K562 (cell line): ENCODE results near the gene PTPRG. TPM values are rescaled to one million over a fixed set of nuclear protein-coding genes. Genes with fewer than 3 reads are reported as not detected.

ENCODE experiments used
- ATAC-seq: fragments of 200-7000 bp; cut with Tn5 transposase; 3 replicates; pipeline ENCODE4 v1.9.1; 2020; ENCODE audit warnings: moderate library complexity
- BruUV-seq: library from RNA; stranded (reverse); fragments of 400-500 nt; replicated peaks from 2 replicates; lab custom pipeline; 2021; lab: Mats Ljungman, UMichigan
- CTCF ChIA-PET: fragments of 300-600 bp; formaldehyde crosslinking; extraction: SDS; loops from one replicate; lab custom pipeline; 2021; ENCODE audit warnings: low intra/inter-chr PET ratio; lab: Yijun Ruan, JAX
- POLR2A ChIA-PET: fragments of 300-600, 350-650 bp; sonication (Branson Sonifier 250); formaldehyde crosslinking; extraction: SDS; loops from one replicate; lab custom pipeline; 2021; ENCODE audit warnings: antibody characterized with exemption, inconsistent platforms; lab: Yijun Ruan, JAX
- DNase-seq, 4 experiments: peaks; one replicate each; pipeline versions ENCODE4 v3.0.0 to v3.0.0-alpha.2; 2011 to 2018; ENCODE audit warnings: low spot score in 3 of 4, mixed read lengths in 3 of 4; ENCODE audit errors: extremely low read depth in 1 of 4
- FAIRE-seq: peaks from 2 replicates; lab custom pipeline; 2011; peaks lifted over from hg19 to GRCh38; lab: Jason Lieb, UNC
- H2AFZ ChIP-seq: 2 replicates; pipeline ENCODE4 v1.6.0; 2011; ENCODE audit warnings: low read depth, low read length, control low read depth, inconsistent platforms
- H3K27ac ChIP-seq: fragments of 200-600 bp; 3 replicates; pipeline ENCODE4 v1.8.0; 2011; ENCODE audit warnings: low read depth, mild to moderate bottlenecking, control low read depth, inconsistent platforms, low read length, moderate library complexity, mixed read lengths; ENCODE audit errors: extremely low read depth
- H3K27me3 ChIP-seq, 2 experiments: fragments of 300-600 bp in 1 of 2; 2 replicates in 1 of 2; 3 replicates in 1 of 2; pipeline versions ENCODE4 v1.6.0 to v1.8.0; 2011; ENCODE audit warnings: inconsistent platforms in 2 of 2, low read length in 2 of 2, mild to moderate bottlenecking in 1 of 2, mixed read lengths in 1 of 2, moderate library complexity in 1 of 2; ENCODE audit not compliant: control insufficient read depth in 2 of 2, insufficient read depth in 2 of 2
- H3K36me3 ChIP-seq: fragments of 300-600 bp; 3 replicates; pipeline ENCODE4 v1.8.0; 2011; ENCODE audit warnings: mild to moderate bottlenecking, low read length, inconsistent platforms; ENCODE audit not compliant: control insufficient read depth, insufficient read depth
- H3K4me1 ChIP-seq, 2 experiments: fragments of 200-600 bp in 1 of 2; replicated peaks in 1 of 2; 2 replicates in 1 of 2; 3 replicates in 1 of 2; pipeline versions ENCODE4 v1.5.1 to v1.8.0; 2011; ENCODE audit warnings: inconsistent platforms in 2 of 2, low read length in 2 of 2, mild to moderate bottlenecking in 1 of 2, mixed read lengths in 1 of 2, moderate library complexity in 1 of 2; ENCODE audit not compliant: control insufficient read depth in 2 of 2, insufficient read depth in 2 of 2
- H3K4me2 ChIP-seq: 2 replicates; pipeline ENCODE4 v1.6.1; 2011; ENCODE audit warnings: low read length, control low read depth, inconsistent platforms, mixed read lengths; ENCODE audit not compliant: insufficient read depth
- H3K4me3 ChIP-seq: fragments of 200-600 bp; sonication (generic), shearing (Covaris generic); 2 replicates; pipeline ENCODE4 v1.5.1; 2016; ENCODE audit warnings: control low read depth, inconsistent platforms
- H3K79me2 ChIP-seq: fragments of 200-600 bp; 3 replicates; pipeline ENCODE4 v1.8.0; 2011; ENCODE audit warnings: low read length, inconsistent platforms; ENCODE audit not compliant: control insufficient read depth, insufficient read depth
- H3K9ac ChIP-seq, 2 experiments: 2 replicates each; pipeline versions ENCODE4 v1.6.0 to v1.6.1; 2011; ENCODE audit warnings: low read depth in 2 of 2, low read length in 2 of 2, control low read depth in 1 of 2, inconsistent platforms in 1 of 2, mild to moderate bottlenecking in 1 of 2, mixed read lengths in 1 of 2; ENCODE audit not compliant: insufficient read depth in 1 of 2
- H3K9me1 ChIP-seq: one replicate; pipeline ENCODE4 v1.6.0; 2011; ENCODE audit warnings: inconsistent platforms, mild to moderate bottlenecking, low read length, moderate library complexity; ENCODE audit not compliant: control insufficient read depth, insufficient read depth
- H3K9me3 ChIP-seq: replicated peaks from 2 replicates; pipeline ENCODE4 v1.5.1; 2011; ENCODE audit warnings: low read depth, low read length, inconsistent platforms; ENCODE audit not compliant: control insufficient read depth, insufficient read depth
- H4K20me1 ChIP-seq: replicated peaks from 2 replicates; pipeline ENCODE4 v1.6.1; 2011; ENCODE audit warnings: low read length, inconsistent platforms, mixed read lengths; ENCODE audit not compliant: control insufficient read depth, insufficient read depth
- KDM5B ChIP-seq: fragments of 200-600 bp; sonication (generic); IDR thresholded peaks from 2 replicates; pipeline ENCODE4 v1.6.1; 2012; ENCODE audit warnings: low read depth, mild to moderate bottlenecking, moderate library complexity, low read length, control low read depth, inconsistent platforms; ENCODE audit not compliant: insufficient replicate concordance
- NFRKB ChIP-seq: fragments of 450-650 bp; IDR thresholded peaks from 2 replicates; pipeline ENCODE4 v1.6.1; 2016; ENCODE audit warnings: low read depth
- ZNF668 ChIP-seq: fragments of 250-450 bp; sonication (Bioruptor Pico); IDR thresholded peaks from 2 replicates; pipeline ENCODE4 v1.8.0; 2022; ENCODE audit warnings: mild to moderate bottlenecking, inconsistent platforms
- WGBS: fragments of 100-300 bp; shearing (Covaris generic); methylation state at CpG from one replicate; pipeline ENCODE4 v1.1.6; 2016; ENCODE audit warnings: low coverage, mixed read lengths; ENCODE audit not compliant: insufficient coverage; ENCODE audit errors: missing lambda C conversion rate; 5-methylcytosine and 5-hydroxymethylcytosine counted together
- in situ Hi-C: fragments of 300-500 bp; cut with MboI; formaldehyde crosslinking; loops from 4 replicates; pipeline ENCODE4 v1.15.0; 2018; ENCODE audit warnings: inconsistent platforms, mixed read lengths
- intact Hi-C: fragments of 100-400 bp; cut with micrococcal nuclease; formaldehyde crosslinking; loops from 2 replicates; pipeline ENCODE4 v1.14.2; 2022
- polyA plus RNA-seq, 8 experiments: library from polyadenylated mRNA; depleted of rRNA in 4 of 8; stranded (reverse) in 5 of 8; unstranded in 3 of 8; fragments of >200 nt; fragmentation: Nextera tagmentation in 2 of 8; fragmentation: Illumina TruSeq in 1 of 8; extraction: Ambion mirVana in 2 of 8; extraction: Trizol in 1 of 8; gene quantifications; 2 replicates each; pipeline versions ENCODE4 v1.2.1 to v1.2.3, GENCODE V29; 2011 to 2014; ENCODE audit warnings: inconsistent platforms in 1 of 8, missing spikeins in 1 of 8
- total RNA-seq, 7 experiments: library from RNA; depleted of rRNA in 6 of 7; stranded (reverse); fragments of >200 nt in 6 of 7; fragmentation: Illumina TruSeq in 2 of 7; extraction: Trizol in 2 of 7; gene quantifications; 2 replicates each; pipeline versions ENCODE4 v1.2.1 to v1.2.3, GENCODE V29; 2011 to 2021; ENCODE audit warnings: low replicate concordance in 1 of 7
- TF ChIP-seq, protein P1 (sequence below), 3 experiments: fragments of 200-800 bp in 1 of 3; fragments of 250-450 bp in 1 of 3; fragments of 450-650 bp in 1 of 3; sonication (Bioruptor Pico) in 1 of 3; sonication (Bioruptor generic) in 1 of 3; formaldehyde crosslinking in 1 of 3; IDR thresholded peaks; 2 replicates each; pipeline versions ENCODE4 v1.6.1 to v1.8.0; 2016 to 2022; ENCODE audit warnings: mild to moderate bottlenecking in 2 of 3, missing genetic modification characterization in 2 of 3, missing compliant biosample characterization in 1 of 3, moderate library complexity in 1 of 3
- TF ChIP-seq, protein P2 (sequence below): sonication (generic); formaldehyde crosslinking; IDR thresholded peaks from 2 replicates; pipeline ENCODE4 v1.8.1; 2023; ENCODE audit warnings: mild to moderate bottlenecking, missing genetic modification reagents, moderate library complexity

PTPRG gene
- total and polyA plus RNA-seq, 9 of the 15 experiments (the other 6 are each of a cell fraction or from before 2014, with no cell fraction given) = 0.16 TPM; not detected in 8

DNA sequence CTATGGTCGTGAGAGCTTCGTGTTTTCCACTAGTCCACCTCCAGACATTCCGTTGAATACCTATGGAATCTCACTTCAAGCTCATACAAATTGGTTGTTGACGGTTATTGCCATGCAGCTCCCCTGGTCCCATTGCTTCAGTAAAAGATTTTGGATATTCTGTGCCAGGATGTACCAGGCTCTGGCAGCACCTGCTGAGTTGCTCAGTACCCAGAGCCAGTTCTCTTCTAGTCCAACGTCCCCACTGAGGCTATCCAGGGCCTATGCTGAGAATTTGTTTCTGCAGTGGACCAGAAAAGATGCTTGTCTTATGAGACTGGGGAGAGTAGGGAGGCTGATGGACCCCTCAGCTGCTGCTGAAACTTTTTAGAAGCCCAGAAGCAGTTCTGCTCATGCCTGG lies 533.1 kb downstream of the PTPRG start:
- Histone ChIP-seq H3K4me2 (no peak overlapping the region), H3K79me2 (no peaks in the 10 kb centered on the region), H4K20me1 (no peaks in the 10 kb centered on the region), H3K27me3 (no peaks in the 10 kb centered on the region), H3K9me3 (no peaks in the 10 kb centered on the region), H3K9me1 (no peaks in the 10 kb centered on the region), H2AFZ (no peak overlapping the region), H3K4me1 (no peaks in the 10 kb centered on the region), H3K9ac (no peak overlapping the region), H3K4me3 (no peak overlapping the region), H3K36me3 (no peaks in the 10 kb centered on the region), H3K27ac (no peak overlapping the region)
- intact Hi-C loops (no loop called here), in situ Hi-C loops (no loop called here)
- DNase-seq (no peak), ATAC-seq (no peak), FAIRE-seq (no peak)
- 0% methylated on average over 5 of the region's 5 CpGs for WGBS
- ChIA-PET CTCF (no interaction called here), POLR2A (interaction anchor here (1.2 kb wide), 1 partner anchor 11 kb away, joined by 5 read pairs; no protein-coding TSS in a partner anchor)
- no peak for TF ChIP-seq KDM5B
- no peak for TF ChIP-seq ZNF668 (CRISPR knock-in tag)
- TF ChIP-seq, protein P1, sequence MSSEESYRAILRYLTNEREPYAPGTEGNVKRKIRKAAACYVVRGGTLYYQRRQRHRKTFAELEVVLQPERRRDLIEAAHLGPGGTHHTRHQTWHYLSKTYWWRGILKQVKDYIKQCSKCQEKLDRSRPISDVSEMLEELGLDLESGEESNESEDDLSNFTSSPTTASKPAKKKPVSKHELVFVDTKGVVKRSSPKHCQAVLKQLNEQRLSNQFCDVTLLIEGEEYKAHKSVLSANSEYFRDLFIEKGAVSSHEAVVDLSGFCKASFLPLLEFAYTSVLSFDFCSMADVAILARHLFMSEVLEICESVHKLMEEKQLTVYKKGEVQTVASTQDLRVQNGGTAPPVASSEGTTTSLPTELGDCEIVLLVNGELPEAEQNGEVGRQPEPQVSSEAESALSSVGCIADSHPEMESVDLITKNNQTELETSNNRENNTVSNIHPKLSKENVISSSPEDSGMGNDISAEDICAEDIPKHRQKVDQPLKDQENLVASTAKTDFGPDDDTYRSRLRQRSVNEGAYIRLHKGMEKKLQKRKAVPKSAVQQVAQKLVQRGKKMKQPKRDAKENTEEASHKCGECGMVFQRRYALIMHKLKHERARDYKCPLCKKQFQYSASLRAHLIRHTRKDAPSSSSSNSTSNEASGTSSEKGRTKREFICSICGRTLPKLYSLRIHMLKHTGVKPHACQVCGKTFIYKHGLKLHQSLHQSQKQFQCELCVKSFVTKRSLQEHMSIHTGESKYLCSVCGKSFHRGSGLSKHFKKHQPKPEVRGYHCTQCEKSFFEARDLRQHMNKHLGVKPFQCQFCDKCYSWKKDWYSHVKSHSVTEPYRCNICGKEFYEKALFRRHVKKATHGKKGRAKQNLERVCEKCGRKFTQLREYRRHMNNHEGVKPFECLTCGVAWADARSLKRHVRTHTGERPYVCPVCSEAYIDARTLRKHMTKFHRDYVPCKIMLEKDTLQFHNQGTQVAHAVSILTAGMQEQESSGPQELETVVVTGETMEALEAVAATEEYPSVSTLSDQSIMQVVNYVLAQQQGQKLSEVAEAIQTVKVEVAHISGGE (CRISPR knock-in tag; IDR thresholded peaks at IDR 0.05) = peak in 1 of 3 experiments; percentile 10; a peak in 1 of 6 replicates
- TF ChIP-seq, protein P2, sequence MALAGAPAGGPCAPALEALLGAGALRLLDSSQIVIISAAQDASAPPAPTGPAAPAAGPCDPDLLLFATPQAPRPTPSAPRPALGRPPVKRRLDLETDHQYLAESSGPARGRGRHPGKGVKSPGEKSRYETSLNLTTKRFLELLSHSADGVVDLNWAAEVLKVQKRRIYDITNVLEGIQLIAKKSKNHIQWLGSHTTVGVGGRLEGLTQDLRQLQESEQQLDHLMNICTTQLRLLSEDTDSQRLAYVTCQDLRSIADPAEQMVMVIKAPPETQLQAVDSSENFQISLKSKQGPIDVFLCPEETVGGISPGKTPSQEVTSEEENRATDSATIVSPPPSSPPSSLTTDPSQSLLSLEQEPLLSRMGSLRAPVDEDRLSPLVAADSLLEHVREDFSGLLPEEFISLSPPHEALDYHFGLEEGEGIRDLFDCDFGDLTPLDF = no peak
- no peak for TF ChIP-seq NFRKB
- no TSS peak for BruUV-seq
